ENCODE measurements around the gene PLXNB2.

Gene PLXNB2

DNA sequence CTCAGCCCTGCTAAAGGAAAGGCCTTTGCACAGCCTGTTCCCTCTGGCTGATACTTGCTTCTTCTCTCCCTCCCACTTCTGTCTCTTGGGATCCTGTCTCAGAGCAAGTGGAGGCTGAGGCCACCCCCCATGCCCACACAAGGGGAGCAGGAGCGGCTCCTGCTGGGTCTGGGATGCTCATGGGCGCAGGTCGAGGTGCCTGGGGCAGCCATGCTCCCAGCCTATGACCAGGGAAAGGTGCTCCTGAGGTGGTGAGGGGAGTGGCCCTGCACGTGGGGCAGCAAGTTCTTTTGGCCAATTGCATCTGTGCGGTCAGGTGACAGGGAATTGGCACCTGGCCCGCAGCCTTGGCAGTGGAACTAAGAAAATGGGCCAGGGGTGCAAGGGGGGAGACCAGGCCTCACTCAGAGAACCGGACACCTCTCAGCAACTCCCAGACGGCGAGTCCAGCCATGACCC lies 38.8 kb downstream of the PLXNB2 start:
- Histone ChIP-seq H3K27me3 (peaks cover 4 to 32% of the 10 kb centered on the region in 2 donors), H3K9me3 (no peaks in the 10 kb centered on the region), H3K4me1 (peaks cover 0 to 54% (median 47%) of the 10 kb centered on the region in 4 donors), H3K4me3 (no peak overlapping the region), H3K36me3 (no peaks in the 10 kb centered on the region), H3K27ac (no peak overlapping the region)
- TF ChIP-seq, protein P1, sequence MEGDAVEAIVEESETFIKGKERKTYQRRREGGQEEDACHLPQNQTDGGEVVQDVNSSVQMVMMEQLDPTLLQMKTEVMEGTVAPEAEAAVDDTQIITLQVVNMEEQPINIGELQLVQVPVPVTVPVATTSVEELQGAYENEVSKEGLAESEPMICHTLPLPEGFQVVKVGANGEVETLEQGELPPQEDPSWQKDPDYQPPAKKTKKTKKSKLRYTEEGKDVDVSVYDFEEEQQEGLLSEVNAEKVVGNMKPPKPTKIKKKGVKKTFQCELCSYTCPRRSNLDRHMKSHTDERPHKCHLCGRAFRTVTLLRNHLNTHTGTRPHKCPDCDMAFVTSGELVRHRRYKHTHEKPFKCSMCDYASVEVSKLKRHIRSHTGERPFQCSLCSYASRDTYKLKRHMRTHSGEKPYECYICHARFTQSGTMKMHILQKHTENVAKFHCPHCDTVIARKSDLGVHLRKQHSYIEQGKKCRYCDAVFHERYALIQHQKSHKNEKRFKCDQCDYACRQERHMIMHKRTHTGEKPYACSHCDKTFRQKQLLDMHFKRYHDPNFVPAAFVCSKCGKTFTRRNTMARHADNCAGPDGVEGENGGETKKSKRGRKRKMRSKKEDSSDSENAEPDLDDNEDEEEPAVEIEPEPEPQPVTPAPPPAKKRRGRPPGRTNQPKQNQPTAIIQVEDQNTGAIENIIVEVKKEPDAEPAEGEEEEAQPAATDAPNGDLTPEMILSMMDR (IDR thresholded peaks at IDR 0.05) = no peak
- no peak for DNase-seq
- intact Hi-C loops (cut with DNase I; ENCODE audit: low total_unique reads) = no loop called here

DNA sequence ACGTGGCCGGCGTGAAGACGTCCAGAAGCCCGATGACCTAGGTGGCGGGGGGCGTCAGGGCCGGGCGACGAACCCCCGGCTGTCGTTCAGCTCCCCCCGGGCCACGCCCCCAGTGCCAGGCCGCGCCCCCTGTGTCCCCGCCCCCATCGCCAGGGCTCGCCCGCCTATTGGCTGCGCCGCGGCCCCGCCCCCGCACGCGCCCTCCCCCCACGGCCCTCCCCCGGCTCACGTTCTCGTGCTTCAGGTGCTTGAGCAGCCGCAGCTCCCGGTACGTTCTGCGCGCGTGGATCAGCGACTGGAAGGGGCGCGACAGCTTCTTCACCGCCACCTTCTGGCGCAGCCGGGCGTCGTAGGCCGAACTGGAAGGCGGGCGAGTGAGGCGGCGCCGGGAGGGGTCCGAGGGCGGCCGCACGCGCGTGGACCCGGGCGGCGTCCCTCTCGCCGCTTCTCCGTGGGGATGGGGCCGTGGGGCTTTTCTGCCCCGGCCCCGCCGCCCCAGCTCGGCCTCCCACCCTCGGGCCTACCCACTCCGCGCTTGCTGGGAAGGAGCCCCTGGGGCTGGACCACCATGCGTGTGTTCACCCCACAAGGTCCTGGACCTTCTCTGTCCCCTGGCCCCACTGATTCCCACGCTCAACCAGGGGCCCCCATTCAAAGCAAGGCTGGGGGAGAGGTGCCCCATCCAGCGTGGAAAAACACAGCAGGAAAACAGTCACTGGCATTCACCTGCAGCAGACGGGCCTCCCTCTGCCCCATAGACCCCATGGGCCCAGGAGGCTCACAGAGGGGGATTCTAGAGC lies 39.7 kb downstream of the PLXNB2 start:
- Histone ChIP-seq H3K4me1 (peaks cover 0 to 54% (median 47%) of the 10 kb centered on the region in 4 donors), H3K9me3 (no peaks in the 10 kb centered on the region), H3K36me3 (no peaks in the 10 kb centered on the region), H3K27ac (peak overlapping the region in 1 of 2 donors; percentile 10), H3K27me3 (peaks cover 4 to 39% of the 10 kb centered on the region in 2 donors), H3K4me3 (peak overlapping the region; percentile 29 to 48)
- TF ChIP-seq, protein P1 (IDR thresholded peaks at IDR 0.05) = peak in 1 of 2 experiments; percentile 23
- peak in 1 of 2 donors; percentile 77 for DNase-seq
- intact Hi-C loops (cut with DNase I; ENCODE audit: low total_unique reads) = no loop called here

DNA sequence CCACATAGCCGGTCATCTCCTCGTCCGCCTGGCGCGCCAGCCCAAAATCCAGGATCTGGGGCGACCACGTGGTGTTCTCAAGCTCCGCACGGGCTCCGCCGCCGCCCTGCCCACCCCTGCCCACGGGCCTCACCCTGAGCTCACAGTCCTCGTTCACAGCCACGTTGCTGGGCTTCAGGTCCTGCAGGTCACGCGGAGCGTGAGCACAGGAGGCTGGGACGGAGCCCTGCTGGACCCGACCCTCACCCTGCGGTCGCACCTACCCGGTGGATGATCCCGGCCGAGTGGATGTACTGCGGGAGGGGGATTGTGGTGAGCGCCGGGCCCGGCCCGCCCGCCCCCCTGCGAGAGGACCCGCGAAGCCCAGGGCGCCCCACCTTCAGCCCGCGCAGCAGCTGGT lies 40.5 kb downstream of the PLXNB2 start:
- Histone ChIP-seq H3K27ac (no peak overlapping the region), H3K4me3 (peak overlapping the region; percentile 29 to 48)
- intact Hi-C loops (cut with DNase I; ENCODE audit: low total_unique reads) = no loop called here

DNA sequence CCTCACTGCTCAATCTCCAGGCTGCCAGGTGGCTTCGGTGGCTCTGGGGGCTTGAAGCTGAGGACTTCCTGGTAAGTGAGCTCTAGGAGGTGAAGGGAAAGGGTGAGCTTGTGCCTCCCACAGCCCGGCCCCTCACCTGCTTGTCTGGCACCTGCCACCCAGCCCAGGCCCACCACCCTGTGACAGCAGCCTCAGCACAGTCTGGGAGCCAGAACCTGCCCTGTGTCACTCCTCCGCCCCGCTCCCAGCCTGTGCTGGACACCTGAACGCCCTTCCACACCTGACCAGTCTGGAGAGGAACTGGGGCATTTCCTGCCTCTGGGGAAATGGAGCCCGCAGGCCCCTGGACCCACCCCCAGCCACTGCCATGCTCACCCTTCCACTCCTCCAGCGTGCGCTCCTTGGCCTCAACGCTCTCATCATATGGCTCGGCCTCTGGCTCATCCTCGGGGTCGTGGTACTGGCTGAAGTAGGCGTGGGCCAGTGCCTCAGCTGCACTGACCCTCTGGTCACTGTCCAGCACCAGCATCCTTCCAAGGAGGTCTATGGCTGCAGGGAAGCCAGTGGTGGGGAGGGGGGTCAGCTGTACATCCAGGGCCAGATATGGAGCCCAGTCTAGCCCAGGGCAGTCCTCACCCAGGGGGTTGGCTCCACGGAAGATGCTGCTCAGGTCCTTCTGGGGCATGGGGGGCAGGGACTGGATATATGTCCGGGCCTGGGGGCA lies 42.3 kb downstream of the PLXNB2 start:
- intact Hi-C loops (cut with DNase I; ENCODE audit: low total_unique reads) = no loop called here
- peaks cover 0 to 47% of the 10 kb centered on the region in 2 donors for H3K27me3 ChIP-seq
- no peak for DNase-seq
- H3K4me1 ChIP-seq = peaks cover 0 to 55% (median 39%) of the 10 kb centered on the region in 4 donors
- no peaks in the 10 kb centered on the region for H3K9me3 ChIP-seq
- no peak overlapping the region for H3K27ac ChIP-seq
- no peaks in the 10 kb centered on the region for H3K36me3 ChIP-seq
- TF ChIP-seq, protein P1 (IDR thresholded peaks at IDR 0.05) = no peak
- H3K4me3 ChIP-seq = no peak overlapping the region

More for the DNA sequence above, 40.5 kb downstream of the PLXNB2 start:
- TF ChIP-seq, protein P1 (IDR thresholded peaks at IDR 0.05) = no peak
- Histone ChIP-seq H3K4me1 (peaks cover 0 to 57% (median 45%) of the 10 kb centered on the region in 4 donors), H3K27me3 (peaks cover 4 to 41% of the 10 kb centered on the region in 2 donors), H3K9me3 (no peaks in the 10 kb centered on the region), H3K36me3 (no peaks in the 10 kb centered on the region)
- no peak for DNase-seq

DNA sequence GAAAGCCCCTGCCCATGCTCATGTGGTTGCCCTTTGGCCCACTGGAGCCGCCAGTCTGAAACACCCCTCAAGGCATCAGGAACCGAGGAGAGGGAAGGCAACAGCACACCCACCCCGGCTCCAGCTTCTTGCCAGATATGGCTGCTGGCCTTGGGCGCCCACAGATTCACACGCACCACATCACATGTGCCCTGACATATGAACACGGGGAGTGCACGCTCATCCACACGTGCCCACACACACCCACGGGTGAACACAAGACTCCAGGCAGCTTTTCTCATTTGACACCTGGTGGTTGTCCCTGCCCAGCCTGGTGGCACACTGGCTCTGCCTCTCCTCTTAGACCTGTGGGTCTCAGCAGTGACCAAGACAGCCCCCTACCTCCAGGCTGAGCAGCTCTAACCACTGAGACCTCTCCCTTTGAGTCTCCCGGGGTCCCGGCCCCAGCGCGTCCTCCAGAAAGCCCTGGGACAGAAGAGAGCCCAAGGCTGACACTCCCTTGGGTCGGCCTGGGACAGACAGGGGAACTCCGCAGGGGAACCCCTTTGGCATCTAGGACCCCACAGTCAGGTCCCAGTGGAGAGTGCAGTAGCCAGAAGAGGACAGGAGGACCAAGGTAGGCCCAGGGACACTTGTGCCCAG lies 43.2 kb downstream of the PLXNB2 start:
- Histone ChIP-seq H3K4me1 (peaks cover 0 to 47% (median 31%) of the 10 kb centered on the region in 4 donors), H3K4me3 (no peak overlapping the region), H3K27ac (no peak overlapping the region), H3K27me3 (peaks cover 0 to 55% of the 10 kb centered on the region in 2 donors), H3K9me3 (no peaks in the 10 kb centered on the region), H3K36me3 (no peaks in the 10 kb centered on the region)
- no peak for DNase-seq
- TF ChIP-seq, protein P1 (IDR thresholded peaks at IDR 0.05) = no peak
- intact Hi-C loops (cut with DNase I; ENCODE audit: low total_unique reads) = no loop called here

Measured in tibial artery (tissue), 4 donors.